Measurements from ENCODE around the gene CDK10.
"Not testable (repeated sequence)": the region's sequence is repeated elsewhere in the genome, so short reads cannot be mapped to it uniquely, and the experiment has no call there.

The CDK10 gene

DNA sequence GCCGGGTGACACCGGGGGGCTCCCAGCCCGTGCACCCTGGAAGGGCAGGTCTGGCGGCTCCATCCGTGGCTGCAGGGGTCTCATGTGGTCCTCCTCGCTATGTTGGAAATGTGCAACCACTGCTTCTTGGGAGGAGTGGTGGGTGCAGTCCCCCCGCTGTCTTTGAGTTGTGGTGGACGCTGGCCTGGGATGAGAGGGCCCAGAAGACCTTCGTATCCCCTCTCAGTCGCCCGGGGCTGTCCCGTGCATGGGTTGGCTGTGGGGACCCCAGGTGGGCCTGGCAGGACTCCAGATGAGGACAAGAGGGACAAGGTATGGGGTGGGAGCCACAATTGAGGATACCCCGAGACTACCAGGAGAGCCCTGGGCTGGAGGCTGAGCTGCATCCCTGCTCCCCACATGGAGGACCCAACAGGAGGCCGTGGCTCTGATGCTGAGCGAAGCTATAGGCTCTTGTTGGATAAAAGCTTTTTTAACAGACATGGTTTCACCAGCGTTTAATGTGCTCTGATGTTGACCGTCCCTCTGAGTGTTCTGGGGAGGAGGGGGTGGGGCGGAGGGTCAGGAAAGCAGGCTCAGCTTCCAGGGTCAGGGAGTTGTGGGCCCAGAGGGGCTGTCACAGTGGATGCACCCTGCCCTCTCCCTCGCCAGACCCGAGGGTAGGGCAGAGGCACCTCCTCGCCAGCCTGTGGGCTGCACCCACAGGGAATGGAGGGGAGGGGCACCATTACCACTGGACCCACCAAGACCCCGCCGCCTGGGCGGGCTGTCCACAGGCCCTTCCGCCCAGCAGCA, 9.6 kb downstream of the CDK10 start:
- no peak for DNase-seq (ENCODE audit: low read depth)

DNA sequence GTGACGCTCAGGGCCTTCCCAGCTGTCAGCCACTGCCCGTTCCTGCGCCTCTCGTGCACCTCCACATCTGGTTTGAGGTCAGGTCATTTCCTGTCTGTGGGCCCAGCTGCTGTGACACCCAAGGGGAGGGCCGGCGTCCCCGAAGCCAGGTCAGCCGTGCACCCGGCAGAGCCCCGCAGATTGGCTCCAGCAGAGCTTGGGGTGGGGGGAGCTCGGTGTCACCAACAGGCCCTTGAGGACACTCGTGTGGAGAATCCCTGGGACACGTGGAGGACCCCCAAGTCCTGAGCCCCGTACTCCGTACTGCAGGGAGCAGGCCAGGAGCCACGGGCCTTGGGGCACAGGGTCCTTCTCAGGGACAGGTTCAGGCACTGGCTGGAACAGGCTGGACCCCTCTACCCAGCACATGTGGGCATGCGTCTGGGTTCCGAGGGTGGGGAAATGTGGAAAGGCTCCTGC, 10.2 kb downstream of the CDK10 start:
- DNase-seq (ENCODE audit: low read depth): no peak

GRCh38 chr16:89697161-89697615, 10.7 kb downstream of the CDK10 start:
- no peak for DNase-seq (ENCODE audit: low read depth)

DNA sequence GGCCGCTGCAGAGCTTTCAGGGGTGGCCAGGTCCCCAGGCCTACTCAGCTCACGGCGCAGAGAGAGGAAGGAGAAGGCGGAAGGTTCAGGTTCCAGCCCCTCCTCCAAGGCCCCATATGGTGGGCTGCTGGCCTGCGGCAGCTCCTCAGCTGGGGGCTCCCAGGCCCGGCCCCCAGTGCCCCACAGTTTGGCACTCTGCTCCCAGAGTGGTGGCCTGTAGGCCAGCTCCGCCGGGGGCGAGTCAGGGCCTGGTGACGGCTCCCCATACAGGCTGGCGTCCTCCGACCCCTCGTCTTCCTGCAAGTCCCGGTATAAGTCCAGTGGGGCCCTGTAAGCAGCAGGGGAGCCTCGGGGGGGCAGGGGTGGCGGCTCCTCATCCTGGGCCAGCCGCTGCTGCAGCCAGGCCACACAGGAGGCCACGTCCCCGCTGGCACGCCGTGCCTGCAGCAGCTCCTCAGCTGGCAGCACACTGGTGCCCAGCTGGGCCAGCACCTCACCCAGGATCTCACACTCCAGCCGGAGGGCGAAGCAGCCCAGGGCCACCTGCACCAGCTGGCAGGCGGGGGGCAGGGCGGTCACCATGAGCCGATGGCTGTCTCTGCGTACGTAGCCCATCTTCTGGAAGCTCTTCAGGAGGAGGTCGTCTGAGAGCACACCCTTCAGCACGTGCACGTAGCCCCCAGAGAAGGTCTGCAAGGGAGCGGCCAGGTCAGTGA, 11.3 kb downstream of the CDK10 start:
- no peak for DNase-seq (ENCODE audit: low read depth)

- DNase-seq (ENCODE audit: low read depth): not testable (repeated sequence)
Observed at GRCh38 chr16:89698717-89699116, 12.2 kb downstream of the CDK10 start.

- not testable (repeated sequence) for DNase-seq (ENCODE audit: low read depth)
Observed at GRCh38 chr16:89699629-89700099, 13.2 kb downstream of the CDK10 start.

GRCh38 chr16:89700100-89700648, 13.7 kb downstream of the CDK10 start:
- peak; percentile 97 for DNase-seq (ENCODE audit: low read depth)

DNA sequence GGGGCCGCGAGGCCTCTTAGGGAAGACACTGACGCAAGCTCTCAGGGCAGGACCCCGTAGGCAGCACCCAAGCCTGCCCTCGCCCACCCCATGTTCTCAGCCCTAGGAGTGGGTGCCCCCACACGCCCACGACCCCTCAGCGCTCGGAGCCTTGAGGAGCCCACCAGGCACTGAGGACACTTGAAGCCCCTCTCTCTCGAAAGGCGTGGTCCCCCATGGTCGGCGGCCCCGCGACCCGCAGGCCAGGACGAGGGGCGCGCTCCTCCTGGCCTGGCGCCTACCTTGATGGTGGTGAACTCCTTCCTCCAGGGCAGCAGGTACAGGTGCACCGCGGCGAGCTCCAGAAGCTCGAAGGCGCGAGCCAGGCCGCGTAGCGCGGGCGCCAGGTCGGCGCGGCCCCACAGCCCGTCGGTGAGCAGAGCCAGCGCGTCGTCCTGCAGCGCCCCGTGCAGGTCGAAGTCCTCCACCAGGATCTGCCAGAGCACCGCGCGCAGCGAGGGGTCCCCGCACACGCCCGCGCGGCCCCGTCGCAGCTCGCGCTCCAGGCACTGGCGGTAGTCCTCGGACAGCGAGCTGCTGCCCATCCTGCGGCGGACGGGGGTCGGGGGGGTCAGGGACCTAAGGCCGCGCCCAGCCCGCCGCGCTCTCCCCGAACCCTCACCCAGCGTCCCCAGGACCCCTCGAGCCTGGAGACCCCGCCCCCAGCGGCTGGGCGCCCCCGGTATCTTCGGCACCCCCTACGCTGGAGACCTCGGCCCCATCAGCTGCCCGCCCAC, 14.3 kb downstream of the CDK10 start:
- DNase-seq (ENCODE audit: low read depth): no peak

DNA sequence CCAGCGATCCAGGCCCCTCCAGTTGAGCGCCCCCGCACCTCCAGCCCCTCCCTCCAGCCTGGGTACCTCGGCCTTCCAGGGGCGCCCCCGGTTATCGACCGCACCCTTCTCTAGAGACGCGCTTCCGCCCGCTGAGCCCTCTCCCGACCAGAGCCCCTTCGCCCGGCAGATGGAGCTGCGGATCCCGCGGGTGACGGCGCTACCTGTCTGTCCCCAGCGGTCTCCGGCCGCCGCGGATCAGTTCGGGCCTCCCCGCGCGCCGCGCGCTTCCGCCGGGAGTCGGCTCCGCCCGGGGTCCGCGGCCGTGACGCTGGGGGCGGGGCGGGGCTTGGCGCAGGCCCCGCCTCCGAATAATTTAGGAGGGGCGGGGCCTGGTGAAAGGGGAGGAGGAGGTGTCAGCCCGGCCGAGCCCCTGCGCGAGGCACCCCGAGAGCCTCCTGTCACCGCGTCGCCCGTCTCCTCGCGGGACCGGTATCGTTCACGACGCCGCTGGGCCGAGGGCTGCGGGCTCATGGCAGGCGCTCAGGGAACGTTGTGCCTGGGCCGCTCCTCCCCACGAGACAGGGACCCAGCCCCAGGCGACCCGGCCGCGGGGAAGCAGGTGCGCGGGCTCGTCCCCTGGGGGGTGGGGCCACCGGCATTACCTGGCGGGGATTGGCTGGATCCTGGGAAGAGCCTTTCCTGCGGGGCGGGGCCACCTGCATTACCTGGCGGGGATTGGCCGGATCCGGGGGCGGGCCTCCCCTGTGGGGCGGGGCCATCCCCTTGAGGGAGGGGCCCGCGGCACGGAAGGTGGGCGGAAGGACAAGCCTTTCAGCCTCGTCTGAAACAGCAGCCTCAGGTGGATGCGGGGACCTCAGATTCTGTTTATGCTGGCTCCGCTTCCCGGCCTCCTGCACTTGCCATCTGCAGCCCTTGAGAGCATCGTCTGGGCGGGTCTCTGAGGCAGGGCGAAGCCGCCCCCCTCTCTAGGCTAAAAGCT, 15.2 kb downstream of the CDK10 start, which contains the start of gene SPATA2L:
TSS of gene SPATA2L (minus strand) at position 281 of the 982 bp plus-strand sequence. CDS start 473 bp downstream, outside the sequence.
- peak; percentile 95 for DNase-seq (ENCODE audit: low read depth)

- no peak for DNase-seq (ENCODE audit: low read depth)
Observed at GRCh38 chr16:89704281-89704680, 17.8 kb downstream of the CDK10 start.

- no peak for DNase-seq (ENCODE audit: low read depth)
Observed at GRCh38 chr16:89705006-89705405, 18.5 kb downstream of the CDK10 start.

GRCh38 chr16:89706518-89707260, 20.2 kb downstream of the CDK10 start:
- DNase-seq (ENCODE audit: low read depth): no peak

GRCh38 chr16:89707695-89708094, 21.2 kb downstream of the CDK10 start:
- DNase-seq (ENCODE audit: low read depth): no peak

- DNase-seq (ENCODE audit: low read depth): no peak
Observed at GRCh38 chr16:89708481-89708931, 22.0 kb downstream of the CDK10 start.

DNA sequence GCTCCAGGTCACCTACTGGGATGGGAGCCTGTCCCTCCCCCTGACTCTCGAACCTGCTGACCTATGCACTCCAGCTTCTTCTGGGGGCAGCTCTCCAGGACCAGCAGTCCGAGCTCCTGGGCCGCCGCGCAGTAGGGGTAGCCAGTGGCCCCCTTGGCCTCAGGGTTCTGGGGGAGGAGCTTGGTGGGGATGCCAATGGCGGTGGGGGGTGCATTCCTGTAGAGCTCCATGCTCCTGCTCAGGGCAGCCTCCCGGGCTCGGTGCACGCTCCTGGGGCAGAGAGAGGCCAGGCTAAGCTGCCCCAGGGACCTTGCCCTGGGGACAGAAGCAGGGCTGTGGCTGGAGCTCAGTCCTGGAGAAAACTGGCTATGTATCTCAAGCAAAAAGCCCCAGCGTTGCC, 22.7 kb downstream of the CDK10 start:
- DNase-seq (ENCODE audit: low read depth): no peak

- no peak for DNase-seq (ENCODE audit: low read depth)
Observed at GRCh38 chr16:89709716-89710432, 23.4 kb downstream of the CDK10 start.

- no peak for DNase-seq (ENCODE audit: low read depth)
Observed at GRCh38 chr16:89710709-89711564, 24.4 kb downstream of the CDK10 start.

DNA sequence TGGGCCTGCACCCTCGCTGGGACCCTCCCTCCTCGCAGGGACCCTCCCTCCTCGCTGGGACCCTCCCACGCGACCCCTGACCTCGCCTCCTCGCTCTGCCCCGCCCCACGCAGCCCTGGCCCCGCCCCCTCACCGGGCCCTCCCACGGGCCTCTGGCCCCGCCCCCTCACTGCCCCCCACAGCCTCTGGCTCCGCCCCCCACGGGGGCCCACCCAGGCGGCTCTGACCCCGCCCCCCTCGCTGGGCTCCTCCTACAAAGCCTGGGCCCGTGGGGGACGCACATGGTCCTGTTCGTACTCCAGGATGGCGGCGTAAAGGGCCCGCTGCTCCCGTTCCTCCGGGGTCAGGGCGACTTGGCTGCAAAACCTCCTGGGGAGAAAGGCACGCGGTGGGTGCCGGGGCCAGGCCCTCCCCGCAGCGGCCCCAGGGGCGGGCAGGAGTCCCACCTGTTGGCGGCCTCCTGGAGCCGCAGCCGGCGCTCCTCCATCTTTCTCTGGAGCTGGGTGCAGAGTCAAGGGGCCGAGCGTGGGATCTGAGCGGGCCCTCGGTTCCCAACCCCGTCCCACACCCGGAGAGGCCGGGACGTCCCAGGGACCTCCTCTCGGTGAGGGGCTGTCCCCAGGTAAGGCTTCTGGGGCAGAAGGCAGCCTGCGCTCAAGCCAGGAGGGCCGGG, 25.2 kb downstream of the CDK10 start:
- DNase-seq (ENCODE audit: low read depth): no peak

Data from stimulated activated CD8-positive, alpha-beta memory T cell treated with anti-CD3 and anti-CD28 coated beads, Interleukin-12 subunit alpha, Interleukin-12 subunit beta, amount 100 ng/mL, for 1 hour (primary cell).